OCI-LY7 (cell line): ENCODE results near the gene GRID1. TPM values are rescaled to one million over a fixed set of nuclear protein-coding genes. Genes with fewer than 3 reads are reported as not detected.

ENCODE experiments used
- BruUV-seq: library from RNA; stranded (reverse); fragments of 400-500 nt; replicated peaks from 2 replicates; lab custom pipeline; 2021; lab: Mats Ljungman, UMichigan
- CTCF ChIA-PET: fragments of 300-600 bp; sonication (Branson Sonifier 250); formaldehyde crosslinking; loops from one replicate; lab custom pipeline; 2022; ENCODE audit warnings: antibody characterized with exemption; ENCODE audit not compliant: unreplicated experiment; lab: Charles Lee
- POLR2A ChIA-PET: fragments of 300-600 bp; sonication (Branson Sonifier 250); formaldehyde crosslinking; loops from one replicate; lab custom pipeline; 2022; ENCODE audit warnings: antibody characterized with exemption; lab: Charles Lee
- DNase-seq: peaks from one replicate; pipeline ENCODE4 v3.0.0-alpha.2; 2015; ENCODE audit warnings: low spot score
- H2AFZ ChIP-seq: fragments of 200-600 bp; sonication (generic), shearing (Covaris generic); 2 replicates; pipeline ENCODE4 v1.6.1; 2014; ENCODE audit warnings: mild to moderate bottlenecking, antibody characterized with exemption, low read length, moderate library complexity
- H3K27ac ChIP-seq: fragments of 200-600 bp; sonication (generic); 2 replicates; pipeline ENCODE4 v1.5.1; 2014; ENCODE audit warnings: mixed run types, low read depth, mild to moderate bottlenecking, moderate library complexity, low read length, inconsistent platforms; ENCODE audit not compliant: poor library complexity, severe bottlenecking
- H3K36me3 ChIP-seq: fragments of 200-600 bp; sonication (generic); 2 replicates; pipeline ENCODE4 v1.6.1; 2014; ENCODE audit warnings: mild to moderate bottlenecking, antibody characterized with exemption, low read length, moderate library complexity, mixed read lengths; ENCODE audit not compliant: insufficient read depth
- H3K4me1 ChIP-seq: fragments of 200-600 bp; sonication (generic); 2 replicates; pipeline ENCODE4 v1.5.1; 2014; ENCODE audit warnings: mild to moderate bottlenecking, low read length; ENCODE audit not compliant: insufficient read depth, poor library complexity, severe bottlenecking
- H3K4me2 ChIP-seq: fragments of 200-600 bp; sonication (generic); 2 replicates; pipeline ENCODE4 v1.6.1; 2014; ENCODE audit warnings: mild to moderate bottlenecking, low read length
- H3K4me3 ChIP-seq: fragments of 200-600 bp; sonication (generic); 2 replicates; pipeline ENCODE4 v1.5.1; 2014; ENCODE audit warnings: mild to moderate bottlenecking, low read depth, low read length; ENCODE audit not compliant: poor library complexity, severe bottlenecking
- H3K79me2 ChIP-seq: fragments of 200-600 bp; sonication (generic); 2 replicates; pipeline ENCODE4 v1.6.1; 2016; ENCODE audit warnings: low read depth, mild to moderate bottlenecking, low read length, moderate library complexity, mixed read lengths; ENCODE audit not compliant: insufficient read depth
- H3K9me2 ChIP-seq: fragments of 200-600 bp; sonication (generic); 2 replicates; pipeline ENCODE4 v1.6.1; 2016; ENCODE audit warnings: mild to moderate bottlenecking, low read length, mixed read lengths; ENCODE audit not compliant: insufficient read depth
- H3K9me3 ChIP-seq: fragments of 200-600 bp; sonication (generic); 2 replicates; pipeline ENCODE4 v1.6.1; 2014; ENCODE audit warnings: mild to moderate bottlenecking, mixed run types, low read length, mixed read lengths
- H4K20me1 ChIP-seq: fragments of 200-600 bp; sonication (generic); 2 replicates; pipeline ENCODE4 v1.6.1; 2014; ENCODE audit warnings: mild to moderate bottlenecking, antibody characterized with exemption, low read length, moderate library complexity, mixed read lengths; ENCODE audit not compliant: insufficient read depth
- CTCF ChIP-seq: fragments of 200-600 bp; sonication (generic); conservative IDR thresholded peaks from 2 replicates; pipeline ENCODE4 v1.5.1; 2014; ENCODE audit warnings: mild to moderate bottlenecking, antibody characterized with exemption, low read length, moderate library complexity, mixed read lengths
- EZH2phosphoT487 ChIP-seq: fragments of 200-600 bp; sonication (generic); IDR thresholded peaks from 2 replicates; pipeline ENCODE4 v1.6.1; 2018; ENCODE audit warnings: low read depth, borderline replicate concordance, mild to moderate bottlenecking, mixed run types, antibody characterized with exemption, low read length, moderate library complexity, mixed read lengths
- intact Hi-C: fragments of 100-400 bp; cut with micrococcal nuclease; formaldehyde crosslinking; loops from one replicate; pipeline ENCODE4 v1.10.0; 2022; ENCODE audit not compliant: unreplicated experiment
- total RNA-seq, 2 experiments: library from RNA; depleted of rRNA in 1 of 2; stranded (reverse); fragments of >200 nt in 1 of 2; shearing (Covaris generic) in 1 of 2; gene quantifications; 2 replicates each; pipeline ENCODE4 v1.2.3, GENCODE V29; 2014 to 2022

The GRID1 gene
- total RNA-seq, 2 experiments from 2014 or later, result 1.6 to 3.7 TPM

GRCh38 chr10:85891472-85891871, 475.1 kb downstream of the GRID1 start:
- H3K4me2 ChIP-seq, result no peak overlapping the region
- TF ChIP-seq CTCF, result no peak
- TF ChIP-seq EZH2phosphoT487, result no peak
- no TSS peak for BruUV-seq
- no peaks in the 10 kb centered on the region for H3K36me3 ChIP-seq
- no peak overlapping the region for H2AFZ ChIP-seq
- H3K9me3 ChIP-seq, result no peaks in the 10 kb centered on the region
- ChIA-PET CTCF (no interaction called here), POLR2A (no interaction called here)
- H3K27ac ChIP-seq, result no peak overlapping the region
- no peaks in the 10 kb centered on the region for H3K9me2 ChIP-seq
- intact Hi-C loops, result no loop called here
- H4K20me1 ChIP-seq, result no peaks in the 10 kb centered on the region
- no peaks in the 10 kb centered on the region for H3K79me2 ChIP-seq
- no peak for DNase-seq
- no peaks in the 10 kb centered on the region for H3K4me1 ChIP-seq
- no peak overlapping the region for H3K4me3 ChIP-seq

DNA sequence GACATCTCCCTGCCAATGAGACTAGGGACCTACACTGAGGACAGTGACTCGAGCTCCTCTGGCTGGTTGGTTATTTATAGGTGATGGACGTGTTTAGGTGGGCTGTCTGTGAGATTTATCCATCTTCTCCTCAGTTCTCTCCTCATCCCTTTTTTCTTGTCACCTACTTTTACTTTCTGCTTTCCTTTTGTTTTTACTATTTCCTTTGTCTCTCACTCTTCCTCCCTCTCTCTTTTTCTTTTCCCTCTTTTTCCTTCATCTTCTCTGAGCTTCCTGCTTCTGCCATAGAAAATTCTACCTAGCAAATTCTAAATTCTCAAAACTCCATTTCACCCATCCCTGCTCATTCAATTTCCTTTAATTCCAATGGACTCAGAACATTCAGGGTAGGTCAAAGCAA, 478.0 kb downstream of the GRID1 start:
- DNase-seq, result no peak
- no peaks in the 10 kb centered on the region for H4K20me1 ChIP-seq
- no peak overlapping the region for H3K4me3 ChIP-seq
- no TSS peak for BruUV-seq
- POLR2A ChIA-PET, result no interaction called here
- no peak for TF ChIP-seq CTCF
- no peak overlapping the region for H3K27ac ChIP-seq
- H3K9me3 ChIP-seq, result no peaks in the 10 kb centered on the region
- no peak overlapping the region for H3K4me2 ChIP-seq
- H3K36me3 ChIP-seq, result no peaks in the 10 kb centered on the region
- H3K4me1 ChIP-seq, result no peaks in the 10 kb centered on the region
- H3K9me2 ChIP-seq, result no peaks in the 10 kb centered on the region
- intact Hi-C loops, result no loop called here
- no peaks in the 10 kb centered on the region for H3K79me2 ChIP-seq
- H2AFZ ChIP-seq, result no peak overlapping the region
- CTCF ChIA-PET, result no interaction called here

- ChIA-PET CTCF (no interaction called here), POLR2A (no interaction called here)
- no peaks in the 10 kb centered on the region for H3K36me3 ChIP-seq
- no peak overlapping the region for H3K27ac ChIP-seq
- BruUV-seq, result no TSS peak
- no peaks in the 10 kb centered on the region for H3K4me1 ChIP-seq
- no peaks in the 10 kb centered on the region for H3K9me3 ChIP-seq
- intact Hi-C loops, result no loop called here
- TF ChIP-seq CTCF (no peak), EZH2phosphoT487 (no peak)
- no peak overlapping the region for H3K4me3 ChIP-seq
- no peaks in the 10 kb centered on the region for H3K79me2 ChIP-seq
- H4K20me1 ChIP-seq, result no peaks in the 10 kb centered on the region
- H3K9me2 ChIP-seq, result no peaks in the 10 kb centered on the region
- H2AFZ ChIP-seq, result no peak overlapping the region
- DNase-seq, result no peak
- H3K4me2 ChIP-seq, result no peak overlapping the region
These were observed 478.6 kb downstream of the GRID1 start for GRCh38 chr10:85888004-85888403.
